NOMO-1 treated with DMSO at 0.1 percent for 48 hours (cell line): Measurements from ENCODE around the gene ITGA2.
A peak's percentile ranks its signal among the peaks of the same experiment; 100 is the strongest.

Experiments used
- DNase-seq: peaks from one replicate; lab custom pipeline; 2025; ENCODE audit not compliant: unreplicated experiment; lab: John Stamatoyannopoulos, UW

ITGA2 gene

DNA sequence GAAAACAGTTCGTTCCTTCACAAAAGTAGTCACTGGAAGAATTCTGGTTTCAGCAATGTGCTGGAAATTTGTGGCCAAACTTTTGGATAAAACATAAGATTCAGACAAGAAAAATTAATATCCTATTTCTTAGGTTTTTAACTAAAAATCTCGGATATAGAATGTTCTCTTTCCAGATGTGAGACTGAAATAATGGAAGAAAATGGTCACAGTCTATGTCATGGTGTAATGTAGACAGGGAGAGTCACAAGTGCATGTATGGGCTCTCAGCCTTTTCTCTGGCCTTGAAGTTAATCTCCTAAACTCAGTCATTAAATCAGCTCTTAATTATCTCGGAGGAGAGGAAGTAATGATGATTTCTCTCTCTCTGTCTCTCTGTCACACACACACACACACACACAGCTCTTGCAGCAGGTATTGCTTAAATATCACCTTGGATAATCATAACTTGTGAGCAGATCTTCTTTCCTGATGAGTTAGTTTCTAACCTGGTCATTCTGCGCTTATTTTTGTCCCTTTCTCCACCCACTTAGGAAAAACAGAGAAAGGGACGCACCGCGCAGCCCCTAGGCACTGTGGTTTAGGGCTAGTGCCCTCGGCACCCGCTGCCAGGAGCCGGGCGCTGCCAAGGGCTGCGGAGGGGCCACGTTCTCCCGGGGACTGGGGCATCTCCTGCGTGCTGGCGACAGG, 672 bp upstream of the ITGA2 start:
- peak; percentile 19 for DNase-seq

DNA sequence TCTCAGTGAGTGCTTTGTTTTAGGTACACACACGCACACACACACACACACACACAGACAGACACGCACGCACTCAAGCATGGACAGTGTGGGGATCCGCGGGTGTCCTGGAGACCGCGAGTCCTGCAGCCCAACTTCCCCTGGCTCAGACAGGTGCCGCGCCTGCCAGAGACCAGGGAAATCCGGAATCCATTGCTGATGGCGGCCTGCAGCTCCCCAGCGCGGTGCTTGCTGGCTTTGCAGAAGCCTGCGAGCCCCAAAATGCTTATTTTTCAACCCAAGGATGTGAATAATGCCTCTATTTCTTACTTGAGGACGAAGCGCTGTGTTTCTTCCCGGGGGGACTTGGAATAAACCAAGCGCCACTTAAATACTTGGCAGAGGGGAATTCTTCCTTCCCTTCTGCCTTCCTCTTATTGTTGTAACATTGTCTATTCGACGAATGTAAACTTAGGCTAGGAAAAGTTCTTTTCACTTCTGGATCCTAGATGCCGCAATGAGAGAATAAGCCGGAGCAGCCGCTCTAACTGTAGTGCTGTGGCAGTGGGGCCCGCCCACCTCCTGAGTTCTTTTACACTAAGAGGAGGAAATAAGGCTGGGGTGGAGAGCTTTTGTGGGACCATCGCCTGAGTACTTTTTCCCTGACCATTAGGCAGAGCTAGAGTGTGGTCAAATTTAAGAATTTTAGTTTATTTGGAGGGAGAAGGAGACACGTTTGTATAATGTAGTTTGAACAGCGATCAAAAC, 802 bp downstream of the ITGA2 start:
- peak; percentile 0 for DNase-seq

DNA sequence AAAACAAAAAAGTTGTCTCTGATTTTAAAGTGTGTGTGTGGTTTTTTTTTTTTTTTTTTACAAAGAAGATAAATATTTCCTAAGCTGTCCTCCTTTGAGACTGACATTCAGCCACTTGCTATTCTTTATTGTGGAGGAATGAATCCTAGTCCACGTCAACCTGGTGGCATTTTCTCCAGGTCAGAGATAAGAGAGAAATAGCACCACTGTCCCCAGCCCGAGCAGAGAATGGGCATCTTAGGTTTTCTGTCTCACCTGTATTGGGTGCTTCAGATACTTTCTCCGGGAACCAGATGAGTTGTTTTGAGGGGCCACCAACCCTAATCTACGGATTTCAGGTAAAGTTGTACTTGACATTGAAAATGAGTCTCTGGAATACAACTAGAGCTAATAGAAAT, 1.4 kb downstream of the ITGA2 start:
- no peak for DNase-seq

DNA sequence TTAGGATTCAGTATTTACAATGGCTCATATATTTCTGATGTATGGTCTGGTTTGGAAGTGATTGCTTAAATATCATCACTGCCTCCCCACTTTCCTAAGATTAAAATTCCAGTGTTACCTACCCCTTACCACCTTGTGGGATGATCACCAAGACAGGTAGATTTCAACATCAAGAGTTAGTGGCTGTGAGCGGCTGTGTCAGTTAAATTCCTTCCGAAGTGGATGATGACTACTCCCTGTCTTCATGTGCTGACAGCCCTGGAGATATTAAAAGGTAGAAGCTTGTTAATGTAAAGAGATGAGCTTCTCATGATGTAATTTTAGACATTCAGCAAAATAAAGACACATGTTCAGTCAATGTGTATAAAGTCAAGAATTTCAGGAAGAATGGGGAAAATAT, 4.2 kb downstream of the ITGA2 start:
- no peak for DNase-seq

DNA sequence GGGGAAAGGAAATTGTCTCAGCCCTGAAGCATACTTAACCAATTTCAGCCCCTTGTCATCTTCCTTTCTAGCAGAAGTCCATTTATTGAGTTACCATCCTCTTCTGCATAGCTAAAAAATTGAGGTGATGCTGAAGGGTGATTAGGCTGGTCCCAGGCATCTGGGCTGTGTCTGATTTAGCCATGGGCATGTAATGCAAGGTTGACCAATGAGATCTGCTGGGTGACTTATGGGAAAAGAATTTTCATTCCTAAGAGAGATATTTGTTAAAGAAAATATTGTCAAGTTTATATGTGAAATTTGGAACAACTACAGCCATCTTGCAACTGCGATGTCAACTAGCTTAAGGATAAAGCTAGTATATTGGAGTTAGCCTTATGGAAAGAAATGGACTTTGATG, 5.1 kb downstream of the ITGA2 start:
- DNase-seq = no peak

DNA sequence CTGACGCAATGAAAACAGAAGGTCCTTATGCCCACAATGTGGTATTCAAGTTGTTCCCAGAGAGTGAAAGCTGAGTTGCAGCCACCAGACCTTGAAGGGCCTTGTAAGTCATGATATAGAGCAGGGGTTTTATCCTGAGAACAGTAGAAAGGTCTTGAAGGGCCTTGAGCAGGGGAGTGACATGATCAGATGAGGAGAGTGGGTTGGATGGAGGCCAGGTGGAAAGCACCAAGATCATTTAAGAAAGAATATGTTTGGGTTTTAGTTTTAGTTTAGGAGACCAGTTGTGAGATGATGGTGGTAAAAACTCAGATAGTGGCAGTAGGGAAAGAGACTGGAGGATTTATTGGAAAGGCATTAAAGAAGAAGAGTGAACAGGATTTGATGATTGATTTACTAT, 5.9 kb downstream of the ITGA2 start:
- no peak for DNase-seq

DNA sequence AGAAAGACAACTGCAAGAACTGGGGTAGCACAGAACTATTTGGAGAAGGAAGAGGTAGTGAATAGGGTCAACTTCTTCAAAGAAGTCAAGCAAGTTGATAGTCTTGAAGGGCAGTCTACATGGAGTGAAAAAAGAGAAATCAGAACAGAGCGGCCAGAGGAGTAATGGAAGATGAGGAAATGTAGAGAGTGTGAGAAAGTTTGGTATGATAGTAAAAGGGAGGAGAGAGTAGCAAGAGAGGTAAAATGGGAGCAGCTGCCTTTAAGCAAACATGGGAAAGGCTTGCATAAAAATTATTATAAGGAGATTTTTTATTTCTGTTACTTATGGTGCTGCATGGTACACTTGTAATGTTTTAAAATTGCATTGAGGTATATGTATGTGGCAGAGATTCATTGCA, 6.8 kb downstream of the ITGA2 start:
- no peak for DNase-seq

DNA sequence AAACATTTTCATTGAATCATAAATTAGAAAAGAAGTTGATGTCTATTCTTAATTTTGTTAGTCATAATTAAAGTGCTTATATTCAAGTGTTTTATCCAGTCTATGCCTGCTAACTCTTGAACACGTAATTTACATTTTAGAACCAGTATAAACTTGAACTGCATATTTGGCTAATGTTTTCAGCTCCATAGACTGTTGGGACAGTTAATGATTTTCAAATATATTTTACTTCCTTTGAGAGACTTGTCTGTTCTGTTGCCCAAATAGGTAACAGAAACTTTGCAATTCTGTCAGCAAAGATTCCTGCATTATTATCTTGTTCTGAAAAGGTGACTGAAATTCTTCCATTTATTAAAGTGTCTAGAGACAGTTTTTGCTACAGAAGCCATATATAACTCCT, 7.8 kb downstream of the ITGA2 start:
- no peak for DNase-seq

DNA sequence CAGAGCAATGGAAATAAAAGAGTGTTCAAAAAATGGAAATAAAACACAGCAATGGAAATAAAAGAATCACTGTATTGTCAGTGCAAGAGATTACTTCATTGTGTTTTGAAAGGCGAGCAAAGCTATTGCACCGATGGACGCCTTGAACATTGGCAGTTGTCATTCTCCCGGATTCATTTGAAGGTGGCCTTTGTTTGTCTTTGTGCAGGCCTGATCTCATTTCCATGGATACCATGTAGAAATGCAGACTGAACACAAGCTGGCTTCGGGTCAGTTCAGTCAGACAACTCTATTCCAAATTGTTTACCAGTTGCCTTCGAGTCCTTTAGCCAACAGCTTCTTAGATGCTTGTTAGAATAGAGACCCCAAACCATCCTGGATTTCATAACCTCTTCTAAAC, 8.3 kb downstream of the ITGA2 start:
- no peak for DNase-seq

DNA sequence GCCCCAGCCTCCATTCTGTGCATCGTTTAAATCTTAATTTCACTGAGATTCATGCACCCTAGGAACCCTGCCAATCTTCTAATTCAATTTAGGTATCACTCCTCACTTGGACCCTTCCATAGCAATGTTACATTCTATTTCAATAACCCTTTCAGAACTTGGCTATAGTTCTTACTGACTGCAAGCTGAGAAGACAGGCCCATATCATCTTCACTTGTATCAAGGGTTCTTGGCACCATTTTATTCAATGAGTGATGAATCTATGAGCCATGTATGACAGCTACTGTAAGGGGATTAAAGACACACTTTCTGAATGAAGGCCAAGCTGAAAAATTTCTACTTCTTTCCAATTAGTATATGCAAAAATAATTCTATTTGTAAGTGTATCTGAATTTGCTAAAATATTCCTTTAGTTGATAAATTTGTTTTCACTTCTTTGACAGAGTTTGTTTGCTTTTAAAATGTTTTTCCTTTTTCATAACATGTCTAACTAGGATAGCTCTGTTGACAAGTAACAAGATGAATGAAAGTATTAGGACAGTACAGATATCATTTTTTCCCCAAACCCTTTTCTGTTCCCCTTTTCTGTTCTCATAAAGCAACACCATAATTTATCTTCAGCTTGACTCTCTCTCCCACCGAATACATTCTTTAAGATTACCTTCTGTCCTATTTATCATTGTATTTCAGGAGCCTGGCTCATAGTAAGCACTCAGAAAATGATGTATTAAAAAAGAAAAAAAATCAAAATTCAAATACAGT, 9.6 kb downstream of the ITGA2 start:
- no peak for DNase-seq

DNA sequence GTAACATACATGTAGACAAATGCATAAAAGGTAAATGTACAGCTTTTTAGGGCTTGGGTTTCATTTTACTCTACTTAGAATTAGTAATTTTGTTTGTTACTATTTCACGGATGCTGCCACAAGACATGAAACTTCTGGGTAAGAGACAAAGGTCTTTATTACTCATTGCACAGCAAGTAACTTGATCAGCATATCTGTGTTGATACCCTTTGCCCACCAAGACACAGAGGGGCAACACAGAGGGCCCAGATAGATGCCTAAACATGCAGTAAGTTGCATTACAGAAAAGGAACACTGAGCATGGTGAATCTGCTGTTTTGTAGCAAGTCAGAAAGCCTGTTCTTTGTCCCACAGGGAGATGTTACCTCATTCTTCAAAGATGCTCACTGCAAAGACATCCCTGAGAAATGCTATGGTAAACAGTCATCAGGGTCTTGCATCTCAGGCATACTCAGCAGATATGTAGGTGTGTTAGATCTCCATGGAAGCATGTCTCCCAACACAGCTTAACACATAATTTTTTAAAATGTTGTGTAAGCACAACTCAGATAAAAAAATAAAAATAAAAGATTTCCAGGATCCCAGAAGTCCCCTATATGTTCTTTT, 10.3 kb downstream of the ITGA2 start:
- DNase-seq = no peak

DNA sequence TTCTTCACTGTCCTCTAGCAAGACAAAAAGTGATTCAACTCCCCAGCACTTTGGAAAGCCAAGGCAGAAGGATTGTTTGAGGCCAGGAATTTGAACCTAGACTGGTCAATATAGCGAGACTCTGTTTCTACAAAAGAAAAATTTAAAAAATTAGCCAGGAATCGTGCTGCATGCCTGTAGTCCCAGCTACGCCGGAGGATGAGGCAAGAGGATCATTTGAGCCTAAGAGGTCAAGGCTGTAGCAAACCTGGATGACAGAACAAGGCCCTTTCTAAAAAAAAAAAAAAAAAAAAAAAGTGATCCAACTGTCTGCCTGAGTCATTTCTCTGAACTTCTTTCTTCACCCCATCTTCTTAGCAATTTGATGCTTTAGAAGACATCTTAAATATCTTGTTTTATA, 12.4 kb downstream of the ITGA2 start:
- DNase-seq = no peak

DNA sequence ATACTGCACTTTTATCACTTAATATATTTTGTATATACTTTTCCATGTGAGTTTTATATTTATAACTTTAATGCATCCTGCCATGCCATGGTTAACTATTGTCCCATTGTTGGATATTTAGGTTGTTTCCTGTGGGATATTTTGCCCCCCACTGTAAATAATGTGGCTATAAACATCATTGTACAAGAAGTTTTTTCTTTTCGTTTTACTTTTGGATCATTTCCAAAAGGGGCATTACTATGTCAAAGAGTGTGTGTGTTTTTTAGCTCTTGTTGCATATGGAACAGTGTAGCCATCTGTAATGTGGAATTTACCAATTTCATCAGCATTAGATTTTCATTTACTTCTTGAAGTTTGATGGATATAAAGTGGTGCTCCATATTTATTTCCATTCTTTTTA, 13.3 kb downstream of the ITGA2 start:
- DNase-seq = no peak

DNA sequence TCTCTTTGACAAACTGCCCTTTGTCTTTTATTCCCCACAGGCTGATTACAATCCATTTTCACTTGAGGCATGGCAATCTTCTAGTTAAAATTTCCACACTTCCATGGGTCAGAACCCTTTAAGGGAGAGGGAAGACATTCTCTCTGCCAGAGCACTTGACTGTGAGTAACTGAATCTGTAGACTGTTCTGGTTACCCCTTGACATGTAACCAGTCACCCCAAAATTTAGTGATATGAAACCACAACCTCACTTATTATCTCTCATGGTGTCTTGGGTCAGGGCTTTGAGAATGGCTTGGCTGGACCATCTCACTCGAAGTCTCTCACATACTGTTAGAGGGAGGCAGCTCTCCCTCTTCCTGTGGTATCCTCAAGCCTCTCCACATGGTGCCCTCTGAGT, 14.0 kb downstream of the ITGA2 start:
- DNase-seq = no peak

DNA sequence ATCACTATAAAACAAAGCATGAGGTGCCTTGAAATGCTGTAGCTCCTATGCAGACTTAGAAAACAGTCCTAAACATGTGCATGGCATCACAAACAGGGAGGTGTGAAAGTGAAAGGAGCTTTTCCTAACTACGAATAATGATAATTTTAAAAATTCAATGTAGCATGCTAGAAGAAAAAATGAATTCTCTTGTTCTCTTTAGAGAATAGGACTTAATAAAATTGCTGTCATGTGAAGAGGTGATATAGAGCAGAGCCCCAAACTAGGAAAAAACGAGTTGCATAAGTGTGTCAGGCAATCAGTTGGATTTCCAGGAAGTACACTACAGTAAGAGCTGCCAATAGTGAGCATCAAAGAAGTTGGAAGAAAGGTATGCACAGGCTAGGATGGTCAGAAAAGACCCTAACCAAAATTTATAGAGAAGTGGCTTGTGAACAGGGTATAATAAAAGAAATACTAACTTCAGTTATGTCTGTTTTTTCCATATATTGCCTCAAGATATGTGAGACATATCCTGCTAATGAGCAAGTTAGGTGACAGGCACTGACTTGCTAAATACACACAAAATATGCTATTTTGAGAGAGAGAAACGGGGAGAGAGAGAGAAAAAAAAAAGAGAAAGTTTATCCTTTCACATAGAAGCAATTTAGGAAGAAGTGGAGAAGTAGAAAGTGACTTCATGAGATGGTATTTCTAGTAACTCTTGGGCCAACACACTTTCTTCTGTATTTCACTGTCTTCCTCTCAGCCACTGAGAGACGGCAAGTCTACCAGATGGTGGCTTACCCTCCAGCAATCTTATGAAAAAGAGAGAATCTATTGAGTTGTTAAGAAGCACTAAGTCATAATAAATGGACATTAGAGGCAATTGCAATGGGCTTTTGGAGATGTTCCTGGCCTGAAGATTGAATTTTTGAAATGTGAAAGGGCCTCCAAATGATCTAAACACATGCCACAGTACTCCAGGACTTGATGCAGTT, 18.0 kb downstream of the ITGA2 start:
- no peak for DNase-seq

DNA sequence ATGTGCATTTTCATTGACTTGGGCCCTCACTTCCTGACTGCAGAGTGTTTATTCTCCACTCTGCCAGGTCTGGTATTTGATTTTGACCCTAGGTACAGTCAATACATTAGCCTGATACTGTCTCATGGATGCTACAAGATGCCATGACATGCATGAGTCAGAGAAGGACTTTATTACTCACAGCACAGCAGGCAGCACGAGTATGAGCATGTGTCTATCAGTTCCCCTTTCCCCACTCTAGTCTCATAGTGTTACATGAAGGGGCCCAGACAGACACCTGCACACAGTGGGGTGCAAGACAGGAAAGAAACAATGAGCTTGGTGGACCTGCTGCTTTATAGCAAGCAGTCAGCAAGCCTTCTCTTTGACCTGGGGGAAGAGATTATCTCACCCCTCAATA, 19.6 kb downstream of the ITGA2 start:
- DNase-seq = no peak

DNA sequence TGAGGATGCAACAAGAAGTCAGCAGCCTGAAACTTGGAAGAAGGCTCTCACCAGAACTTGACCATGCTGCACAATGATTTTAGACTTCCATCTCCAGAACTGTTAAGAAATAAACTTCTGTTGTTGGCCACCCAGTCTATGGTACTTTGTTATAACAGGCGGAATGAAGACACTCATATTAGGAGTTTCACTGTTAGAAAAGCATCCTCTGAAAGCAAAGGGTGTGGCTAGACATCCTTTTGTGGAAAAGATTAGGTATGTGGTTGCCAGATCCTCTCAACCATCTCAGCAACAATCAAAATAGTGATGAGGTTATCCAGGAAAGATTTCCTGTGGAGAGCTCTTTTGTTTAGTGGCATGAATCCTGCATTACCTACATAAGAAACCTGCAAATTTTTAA, 20.7 kb downstream of the ITGA2 start:
- DNase-seq = no peak

DNA sequence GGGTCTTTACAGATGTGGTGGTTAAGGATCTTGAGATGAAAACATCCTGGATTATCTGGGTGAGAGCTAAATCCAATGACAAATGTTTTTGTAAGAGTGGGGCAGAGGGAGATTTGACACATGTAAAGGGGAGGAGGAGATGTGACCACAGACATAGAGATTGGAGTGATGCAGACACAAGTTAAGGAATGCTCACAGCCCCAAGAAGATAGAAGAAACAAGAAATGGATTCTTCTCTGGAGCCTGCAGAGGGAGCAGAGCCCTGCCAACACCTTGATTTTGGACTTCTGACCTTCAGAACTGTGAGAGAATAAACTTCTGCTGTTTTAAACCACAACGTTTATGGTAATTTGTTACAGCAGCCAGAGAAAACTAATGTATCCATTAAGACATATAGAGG, 21.7 kb downstream of the ITGA2 start:
- DNase-seq = no peak

DNA sequence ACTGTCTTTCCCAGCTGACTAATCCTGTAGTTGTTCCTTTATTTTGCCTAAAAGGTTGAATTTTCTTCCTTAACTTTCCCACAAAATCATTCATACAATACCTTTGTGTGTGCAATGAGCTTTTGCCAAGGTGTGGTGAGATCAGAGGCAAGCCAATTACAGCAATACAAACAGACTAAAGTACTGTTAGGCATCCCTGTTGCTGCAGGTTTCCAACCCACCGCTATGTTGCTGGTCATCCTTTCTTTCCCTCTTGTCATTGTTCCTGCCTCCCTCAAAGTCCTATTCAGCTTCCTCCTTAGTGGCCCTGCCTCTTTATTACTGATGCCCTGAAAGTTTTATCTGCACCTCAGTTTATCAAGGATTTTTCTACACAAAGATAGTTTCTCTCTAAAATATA, 22.1 kb downstream of the ITGA2 start:
- no peak for DNase-seq

DNA sequence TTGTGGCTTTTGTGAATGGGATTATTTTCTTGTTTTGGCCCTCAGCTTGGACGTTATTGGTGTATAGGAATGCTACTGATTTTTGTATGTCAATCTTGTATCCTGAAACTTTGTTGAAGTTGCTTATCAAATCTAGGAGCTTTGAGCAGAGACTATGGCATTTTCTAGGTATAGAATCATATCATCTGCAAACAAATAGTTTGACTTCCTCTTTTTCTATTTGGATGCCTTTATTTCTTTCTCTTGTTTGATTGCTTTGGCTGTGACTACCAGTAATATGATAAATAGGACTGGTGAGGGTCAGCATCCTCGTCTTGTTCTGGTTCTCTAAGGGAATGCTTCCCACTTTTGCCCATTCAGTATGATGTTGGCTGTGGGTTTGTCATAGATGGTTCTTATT, 24.7 kb downstream of the ITGA2 start:
- DNase-seq = no peak

DNA sequence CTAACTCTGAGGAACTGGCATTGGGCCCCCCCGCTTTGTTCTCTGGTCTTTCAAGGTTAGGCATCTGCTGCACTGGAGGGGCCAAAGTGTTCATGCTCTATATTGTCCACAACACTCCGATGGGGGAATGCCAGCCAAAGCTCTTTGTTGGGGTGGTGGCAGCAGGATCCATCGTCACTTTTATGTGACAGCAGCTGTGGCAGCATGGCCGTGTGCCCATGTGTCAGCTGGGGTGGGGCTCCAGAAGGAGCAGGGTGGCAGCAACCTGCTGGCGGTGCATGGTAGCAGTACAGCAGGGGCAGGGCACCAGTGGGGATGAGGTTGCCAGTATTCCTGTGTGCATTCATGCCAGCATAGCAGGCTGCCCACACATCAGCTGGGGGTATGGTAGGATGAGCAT, 28.2 kb downstream of the ITGA2 start:
- DNase-seq = no peak
